Measurements from ENCODE around the gene CHST1.

Gene CHST1

GRCh38 chr11:45674481-45675190 lies 9.2 kb upstream of the CHST1 start:
- no peak for DNase-seq

DNA sequence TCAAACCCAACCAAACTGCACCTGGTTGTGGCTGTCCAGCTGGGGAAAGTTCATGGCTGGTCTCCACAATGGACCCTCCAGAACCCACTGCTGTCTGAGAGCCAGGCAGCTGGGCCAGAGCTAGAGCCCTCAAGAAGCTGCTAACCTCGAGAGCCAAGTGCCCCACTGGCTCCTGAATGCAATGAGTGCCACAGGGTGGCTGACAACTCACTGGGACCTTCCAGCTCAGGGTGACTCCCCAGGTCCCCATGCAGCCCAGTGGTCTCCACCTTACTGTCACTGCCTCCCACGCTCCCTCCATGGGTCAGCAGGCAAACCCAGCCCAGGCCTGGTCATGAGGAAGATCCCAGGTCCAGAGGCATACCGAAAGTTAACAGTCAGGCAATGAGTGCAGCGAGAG lies 8.0 kb upstream of the CHST1 start:
- DNase-seq: no peak

- no peak for DNase-seq
Observed at GRCh38 chr11:45672593-45672992, 7.2 kb upstream of the CHST1 start.

GRCh38 chr11:45671246-45672171 lies 6.1 kb upstream of the CHST1 start:
- DNase-seq: no peak

- no peak for DNase-seq
Observed at GRCh38 chr11:45670386-45671135, 5.1 kb upstream of the CHST1 start.

DNA sequence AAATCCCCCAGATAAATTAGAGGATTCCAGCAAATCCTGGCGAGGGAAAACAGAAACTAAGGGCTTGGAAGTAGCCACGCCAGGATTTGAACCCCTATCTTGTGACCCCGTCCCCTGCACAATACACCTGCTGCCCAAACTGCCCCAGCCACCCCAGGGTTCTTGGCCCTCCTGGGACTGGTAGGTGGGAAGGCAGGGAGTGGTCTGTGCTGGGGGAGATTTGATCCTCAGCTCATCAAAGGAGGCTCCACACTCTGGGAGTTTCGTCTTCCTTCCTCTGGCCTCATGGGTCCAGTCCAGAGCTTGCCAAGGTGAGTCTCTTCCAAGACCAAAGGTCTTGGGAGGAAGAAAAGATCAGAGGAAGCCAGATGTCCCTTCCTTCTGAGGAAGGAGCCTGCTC lies 4.5 kb upstream of the CHST1 start:
- no peak for DNase-seq

DNA sequence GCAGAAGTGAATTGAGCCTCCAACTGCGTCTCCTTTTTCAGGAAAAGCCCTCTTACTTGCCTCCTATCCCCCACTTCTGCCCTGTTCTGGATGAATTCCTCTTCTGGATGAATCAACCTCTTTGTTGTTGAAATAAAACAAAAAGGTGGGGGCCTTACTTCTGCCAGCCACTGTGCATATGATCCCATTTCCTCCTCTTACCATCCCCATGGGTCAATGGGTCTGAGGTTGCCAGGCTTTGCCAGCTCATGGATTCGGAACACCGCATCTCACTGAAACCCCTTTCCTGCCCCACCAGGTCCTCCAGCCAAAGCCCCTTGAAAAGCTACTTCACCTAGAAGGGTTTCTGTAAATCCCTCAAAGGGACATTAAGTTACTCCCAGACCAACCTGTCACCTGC lies 3.7 kb upstream of the CHST1 start:
- no peak for DNase-seq

DNA sequence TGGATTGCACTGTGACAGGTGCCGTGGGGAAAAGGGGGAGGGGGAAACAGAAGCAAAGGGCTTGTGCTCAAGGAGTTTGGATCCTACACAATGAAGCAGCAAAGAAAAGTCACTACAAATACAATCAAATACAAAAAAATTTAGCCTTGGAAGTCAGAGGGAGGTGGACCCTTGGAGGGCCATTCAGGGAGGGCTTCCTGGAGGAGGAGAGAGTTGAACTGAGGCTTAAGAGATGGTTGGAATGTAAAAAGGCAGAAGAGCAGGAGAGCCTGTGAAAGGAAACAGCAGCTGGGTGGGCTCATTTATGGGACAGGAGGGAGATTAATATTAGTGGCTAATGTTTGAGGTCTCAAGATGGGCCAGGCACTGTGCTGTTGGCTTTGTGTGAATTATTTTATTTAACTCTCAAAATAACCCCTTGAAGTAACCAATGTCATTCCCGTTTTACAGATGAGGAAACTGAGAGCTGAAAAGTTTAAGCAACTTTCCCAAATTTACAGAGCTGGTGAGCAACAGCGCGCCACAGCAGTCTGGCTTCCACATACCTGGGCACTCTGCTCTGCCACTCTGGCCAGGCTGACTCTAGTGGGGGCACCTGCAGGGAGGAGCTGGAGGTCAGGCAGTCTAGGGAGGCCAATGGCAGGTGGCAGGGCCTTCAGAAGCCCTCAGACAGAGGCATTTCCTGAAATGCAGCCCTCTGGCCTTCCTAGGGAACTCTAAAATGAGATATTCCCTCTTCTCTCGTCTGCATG lies 2.7 kb upstream of the CHST1 start:
- no peak for DNase-seq

DNA sequence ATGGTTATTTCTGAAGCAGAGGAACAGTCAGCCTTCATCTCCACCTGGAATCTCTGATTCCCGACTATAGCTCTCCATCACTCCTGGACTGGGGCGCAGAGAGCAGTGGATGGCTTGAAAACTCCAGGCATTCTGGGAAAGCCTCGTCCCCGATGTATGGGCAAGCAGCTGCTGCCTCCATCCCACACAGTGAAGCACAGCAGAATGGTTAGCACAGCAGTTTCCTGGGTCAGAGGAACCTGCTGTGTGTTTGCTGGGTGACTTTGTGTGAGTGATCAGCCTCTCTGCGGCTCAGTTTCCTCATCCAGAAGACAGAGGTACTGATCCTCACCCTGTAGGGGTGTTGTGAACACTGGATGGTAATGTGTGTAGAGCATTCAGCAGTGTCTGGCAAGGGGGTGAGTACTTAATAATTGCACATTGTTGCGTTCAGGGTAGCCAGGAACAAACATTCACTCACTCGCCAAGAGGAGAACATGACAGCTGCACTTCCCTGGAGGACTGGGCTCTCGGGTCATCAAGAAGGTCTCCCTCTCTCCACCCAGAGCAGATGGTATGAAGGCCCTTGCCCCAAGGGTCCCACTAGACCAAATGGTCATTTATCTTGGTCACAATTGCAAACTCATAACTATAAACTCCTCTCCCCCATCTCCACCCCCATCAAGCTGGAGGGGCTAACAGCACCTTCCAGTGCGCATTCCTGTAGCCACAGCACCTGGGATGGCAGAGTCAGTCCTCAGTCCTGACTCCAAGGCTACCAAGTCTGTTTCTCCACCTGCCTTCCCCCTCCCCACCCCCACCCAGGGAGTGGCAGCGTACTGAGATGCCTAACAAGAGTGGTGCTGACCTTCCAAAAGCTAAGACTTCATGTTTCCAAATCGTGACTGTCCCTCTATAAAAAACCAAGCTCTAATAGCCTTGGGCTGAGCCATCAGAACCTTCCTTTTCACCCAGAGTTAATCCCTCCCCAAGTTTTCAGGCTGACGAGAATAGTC lies 1.5 kb upstream of the CHST1 start:
- DNase-seq: no peak

DNA sequence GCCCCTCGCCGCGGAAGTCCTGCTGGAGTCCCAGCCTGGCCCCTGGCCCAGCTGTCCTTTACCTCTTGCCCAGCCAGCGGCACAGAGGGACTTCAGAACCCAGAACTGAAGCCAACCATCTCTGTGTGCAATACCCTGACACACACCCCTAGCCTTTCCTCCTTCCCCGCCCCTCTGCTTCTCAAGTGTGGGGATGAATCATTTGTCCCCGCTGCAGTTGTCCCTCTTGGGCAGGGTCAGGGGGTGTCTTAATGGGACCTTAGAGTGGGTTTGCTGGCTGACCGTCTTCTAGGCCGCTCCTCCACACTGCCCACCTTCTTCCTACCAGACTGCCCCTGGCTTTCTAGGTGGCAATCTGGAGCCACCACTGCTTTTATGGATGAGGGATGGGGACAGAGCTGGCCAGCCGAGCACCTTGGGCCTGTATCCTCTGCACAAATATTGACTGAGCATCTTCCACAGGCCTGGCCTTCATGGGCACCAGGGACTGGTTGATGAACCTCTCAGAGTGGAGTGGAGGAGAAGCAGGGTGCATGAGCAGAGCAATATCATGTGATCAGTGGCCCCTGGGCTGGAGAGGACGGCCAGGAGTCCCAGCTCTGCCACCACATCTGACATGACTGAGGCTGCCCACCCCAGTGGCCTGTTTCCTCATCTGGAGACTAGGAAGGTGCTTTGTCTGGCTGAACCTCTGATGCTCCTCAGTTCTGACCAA lies 668 bp upstream of the CHST1 start:
- DNase-seq: no peak

GRCh38 chr11:45664376-45665205 lies 831 bp downstream of the CHST1 start:
- DNase-seq: no peak

DNA sequence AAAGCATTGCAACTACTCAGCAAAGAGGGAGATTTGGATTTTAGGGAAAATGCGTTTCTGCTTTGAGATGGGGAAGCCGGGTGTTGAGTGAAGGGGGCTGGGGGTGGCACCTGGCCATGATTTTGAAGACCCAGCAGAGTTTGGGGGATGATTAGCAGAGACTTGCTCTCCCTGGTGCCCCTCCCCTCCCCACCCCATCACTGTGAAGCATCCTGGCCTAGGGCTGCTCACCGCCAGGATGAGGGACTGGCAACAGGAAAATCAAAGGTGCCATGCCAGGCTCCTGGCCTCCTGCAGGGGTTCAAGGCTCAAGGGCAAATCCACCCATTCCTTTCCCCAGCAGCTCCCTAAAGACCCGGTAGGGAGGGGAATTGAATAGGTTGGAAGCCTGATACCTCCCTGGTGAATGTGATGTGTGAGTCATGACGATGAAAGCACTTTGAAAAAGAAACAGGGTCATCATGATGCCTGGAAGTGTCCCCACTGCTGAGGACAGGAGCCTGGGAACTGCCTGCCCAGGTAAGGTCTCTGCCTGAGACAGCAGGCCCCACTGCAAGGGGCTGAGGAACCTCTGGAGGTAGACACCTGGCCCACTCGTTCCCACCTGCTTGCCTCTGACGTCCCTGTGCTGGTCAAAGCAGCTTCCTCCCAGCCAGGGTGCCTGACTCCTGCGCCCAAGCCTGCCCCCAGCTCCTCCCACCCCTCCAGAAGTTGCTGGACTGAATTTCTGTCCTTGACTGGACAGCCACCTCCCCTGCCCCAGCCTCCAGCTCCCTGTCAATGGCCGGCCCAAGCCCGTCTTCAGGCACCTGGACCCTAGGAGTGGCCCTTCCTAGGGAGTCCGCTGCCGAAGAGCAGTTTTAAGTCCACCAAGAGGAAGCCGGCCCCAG lies 1.7 kb downstream of the CHST1 start:
- no peak for DNase-seq

DNA sequence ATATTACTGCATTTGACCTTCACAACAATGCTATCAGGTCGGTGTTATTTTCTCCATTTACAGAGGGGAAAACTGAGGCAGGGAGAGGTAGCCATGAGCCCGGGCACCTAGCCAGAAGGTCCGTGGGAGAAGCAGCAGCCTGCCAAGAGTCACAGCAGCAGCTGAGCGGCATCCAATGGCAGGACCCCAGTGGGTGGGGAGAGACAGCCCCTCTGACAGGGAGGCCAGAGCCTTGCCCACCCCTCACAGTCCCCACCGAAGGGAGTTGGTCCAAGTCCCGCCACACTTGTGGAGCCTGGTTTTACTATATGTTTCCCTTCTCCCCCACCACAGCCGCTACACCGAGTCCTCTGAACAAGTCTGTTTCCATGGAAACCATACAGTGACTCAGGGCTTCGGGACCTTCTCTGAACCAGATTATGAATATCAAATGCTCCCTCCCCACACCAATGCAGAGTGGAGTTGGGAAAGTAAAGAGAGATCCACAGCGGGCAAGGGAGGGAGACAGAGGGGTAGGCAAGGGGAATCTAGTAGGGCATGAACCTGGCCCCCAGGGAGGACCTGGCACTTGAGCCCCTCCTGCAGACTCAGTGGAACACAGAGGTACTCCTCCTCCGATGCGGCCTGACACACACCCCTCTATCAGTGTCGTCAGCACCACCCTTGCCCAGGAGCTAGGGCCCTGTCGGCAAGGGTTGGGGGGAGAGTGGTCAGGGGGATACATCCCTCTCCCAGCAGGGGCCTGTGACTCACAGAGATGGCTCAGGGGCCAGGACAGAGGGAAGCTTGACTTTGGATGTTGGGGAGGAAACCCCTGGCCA lies 2.5 kb downstream of the CHST1 start:
- DNase-seq: peak in 1 of 5 experiments; percentile 11

GRCh38 chr11:45662096-45662664 lies 3.2 kb downstream of the CHST1 start:
- DNase-seq: no peak

DNA sequence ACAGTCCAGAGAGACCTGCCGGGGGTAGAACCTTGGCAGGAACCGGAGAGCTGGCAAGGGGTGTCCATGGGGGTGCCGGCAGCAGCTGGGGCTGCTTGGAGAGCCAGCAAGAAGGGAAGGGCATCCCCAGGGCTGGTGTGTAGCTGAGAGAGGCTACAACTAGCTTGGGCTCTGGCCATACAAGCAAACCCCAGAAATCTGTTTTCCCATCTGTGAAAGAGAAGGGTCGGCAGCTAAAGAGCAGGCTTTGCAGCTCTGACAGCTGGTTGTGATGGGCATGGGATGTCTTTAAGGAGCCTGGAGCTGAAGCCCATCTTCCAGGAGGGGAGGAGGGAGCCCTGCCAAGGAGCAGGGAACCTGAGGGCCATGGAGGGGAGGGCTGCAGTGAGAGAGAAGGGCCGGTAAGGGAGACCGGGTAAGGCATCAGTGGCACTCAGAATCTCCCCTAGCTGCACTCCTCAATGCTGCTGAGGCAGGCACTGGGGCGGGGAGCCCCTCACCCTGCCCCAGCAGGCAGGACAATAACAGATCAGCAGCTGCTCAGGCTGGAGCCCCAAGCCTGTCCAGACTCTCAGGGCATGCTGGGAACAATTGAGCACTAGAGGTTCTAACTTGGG lies 3.9 kb downstream of the CHST1 start:
- DNase-seq: no peak

- no peak for DNase-seq
Observed at GRCh38 chr11:45660729-45661438, 4.5 kb downstream of the CHST1 start.

All from T-helper 2 cell (primary cell).